HEK293 (cell line): ENCODE data around the gene LSM10.
A peak's percentile ranks its signal among the peaks of the same experiment; 100 is the strongest.

Experiments used
- HOXC10 ChIP-seq: sonication (generic); formaldehyde crosslinking; IDR thresholded peaks from 2 replicates; pipeline ENCODE4 v1.8.1; 2023; ENCODE audit warnings: mild to moderate bottlenecking, missing genetic modification reagents
- KLF9 ChIP-seq: fragments of 450-650 bp; formaldehyde crosslinking; IDR thresholded peaks from 2 replicates; pipeline ENCODE4 v1.5.1; 2016; ENCODE audit warnings: missing biosample characterization, missing genetic modification characterization, low read depth
- PRDM1 ChIP-seq: fragments of 450-650 bp; formaldehyde crosslinking; IDR thresholded peaks from 2 replicates; pipeline ENCODE4; 2016; ENCODE audit warnings: missing biosample characterization, missing genetic modification characterization
- SETDB1 ChIP-seq: IDR thresholded peaks from one replicate; pipeline ENCODE4 v1.6.1; 2017; ENCODE audit warnings: mild to moderate bottlenecking, low read length, moderate library complexity, mixed read lengths; ENCODE audit not compliant: insufficient read length
- TRIM28 ChIP-seq: IDR thresholded peaks from 2 replicates; pipeline ENCODE4 v1.6.1; 2011; ENCODE audit warnings: low read length, control low read depth, borderline replicate concordance
- TSHZ1 ChIP-seq: fragments of 450-650 bp; formaldehyde crosslinking; IDR thresholded peaks from 2 replicates; pipeline ENCODE4 v1.5.1; 2016; ENCODE audit warnings: missing biosample characterization, missing genetic modification characterization, borderline replicate concordance
- ZBTB20 ChIP-seq: fragments of 450-650 bp; formaldehyde crosslinking; IDR thresholded peaks from 2 replicates; pipeline ENCODE4 v1.5.1; 2016; ENCODE audit warnings: missing biosample characterization, missing genetic modification characterization
- ZBTB21 ChIP-seq: fragments of 450-650 bp; formaldehyde crosslinking; IDR thresholded peaks from 2 replicates; pipeline ENCODE4 v1.5.1; 2017; ENCODE audit warnings: missing biosample characterization, missing genetic modification characterization
- ZBTB49 ChIP-seq: fragments of 450-650 bp; formaldehyde crosslinking; IDR thresholded peaks from 2 replicates; pipeline ENCODE4 v1.5.1; 2016; ENCODE audit warnings: missing biosample characterization, missing genetic modification characterization, low read depth
- ZBTB8A ChIP-seq: fragments of 450-650 bp; formaldehyde crosslinking; IDR thresholded peaks from 2 replicates; pipeline ENCODE4 v1.5.1; 2016; ENCODE audit warnings: missing biosample characterization, missing genetic modification characterization
- ZNF112 ChIP-seq: fragments of 450-650 bp; formaldehyde crosslinking; IDR thresholded peaks from 2 replicates; pipeline ENCODE4 v1.5.0; 2017; ENCODE audit warnings: missing biosample characterization, missing genetic modification characterization
- ZNF114 ChIP-seq: fragments of 450-650 bp; formaldehyde crosslinking; IDR thresholded peaks from 2 replicates; pipeline ENCODE4 v1.5.0; 2017; ENCODE audit warnings: missing biosample characterization, missing genetic modification characterization
- ZNF146 ChIP-seq: fragments of 450-650 bp; formaldehyde crosslinking; IDR thresholded peaks from 2 replicates; pipeline ENCODE4 v1.5.1; 2016; ENCODE audit warnings: missing biosample characterization, missing genetic modification characterization
- ZNF169 ChIP-seq: fragments of 450-650 bp; formaldehyde crosslinking; IDR thresholded peaks from 2 replicates; pipeline ENCODE4 v1.5.1; 2016; ENCODE audit warnings: missing biosample characterization, missing genetic modification characterization
- ZNF18 ChIP-seq: fragments of 450-650 bp; formaldehyde crosslinking; IDR thresholded peaks from 2 replicates; pipeline ENCODE4 v1.5.1; 2016; ENCODE audit warnings: missing biosample characterization, missing genetic modification characterization
- ZNF311 ChIP-seq: fragments of 450-650 bp; formaldehyde crosslinking; IDR thresholded peaks from 2 replicates; pipeline ENCODE4 v1.5.1; 2017; ENCODE audit warnings: missing biosample characterization, missing genetic modification characterization, borderline replicate concordance
- ZNF362 ChIP-seq: fragments of 450-650 bp; formaldehyde crosslinking; IDR thresholded peaks from 2 replicates; pipeline ENCODE4 v1.5.1; 2016; ENCODE audit warnings: missing biosample characterization, missing genetic modification characterization
- ZNF37A ChIP-seq: fragments of 450-650 bp; IDR thresholded peaks from 2 replicates; pipeline ENCODE4 v1.5.1; 2018; ENCODE audit warnings: missing biosample characterization, missing genetic modification characterization
- ZNF398 ChIP-seq: fragments of 450-650 bp; formaldehyde crosslinking; IDR thresholded peaks from 2 replicates; pipeline ENCODE4 v1.5.1; 2017; ENCODE audit warnings: missing biosample characterization, missing genetic modification characterization
- ZNF423 ChIP-seq: fragments of 450-650 bp; formaldehyde crosslinking; IDR thresholded peaks from 2 replicates; pipeline ENCODE4 v1.5.1; 2016; ENCODE audit warnings: missing biosample characterization, missing genetic modification characterization
- ZNF521 ChIP-seq: fragments of 450-650 bp; formaldehyde crosslinking; IDR thresholded peaks from 2 replicates; pipeline ENCODE4 v1.5.1; 2017; ENCODE audit warnings: missing biosample characterization, mild to moderate bottlenecking, missing genetic modification characterization
- ZNF561 ChIP-seq: fragments of 450-650 bp; IDR thresholded peaks from 2 replicates; pipeline ENCODE4 v1.5.1; 2018; ENCODE audit warnings: missing biosample characterization, missing genetic modification characterization, borderline replicate concordance
- ZNF645 ChIP-seq: fragments of 450-650 bp; formaldehyde crosslinking; IDR thresholded peaks from 2 replicates; pipeline ENCODE4; 2016; ENCODE audit warnings: missing biosample characterization, missing genetic modification characterization
- TF ChIP-seq, protein P1 (sequence below): fragments of 450-650 bp; formaldehyde crosslinking; IDR thresholded peaks from 2 replicates; pipeline ENCODE4 v1.5.1; 2016; ENCODE audit warnings: missing biosample characterization, missing genetic modification characterization, borderline replicate concordance
- TF ChIP-seq, protein P2 (sequence below): fragments of 450-650 bp; formaldehyde crosslinking; optimal IDR thresholded peaks from 2 replicates; pipeline ENCODE3; 2016; ENCODE audit warnings: missing biosample characterization, mild to moderate bottlenecking, missing genetic modification characterization

LSM10 gene

GRCh38 chr1:36400825-36401601, 3.3 kb upstream of the LSM10 start (continued):
- TF ChIP-seq ZNF398 (tag by site-specific recombination) (no peak), TSHZ1 (tag by site-specific recombination) (no peak), ZNF18 (tag by site-specific recombination) (no peak), ZBTB21 (peak; percentile 44; the same call in 1 of the 2 replicates), KLF9 (tag by site-specific recombination) (peak; percentile 82), ZNF311 (tag by site-specific recombination) (no peak), ZNF37A (tag by site-specific recombination) (no peak), ZNF521 (tag by site-specific recombination) (no peak), ZNF146 (tag by site-specific recombination) (0 out of 2 replicates have a peak, but pooled peaks have one; percentile 3), ZBTB8A (tag by site-specific recombination) (peak; percentile 66), ZNF561 (tag by site-specific recombination) (peak; percentile 84; the same call in 1 of the 2 replicates), ZNF645 (0 out of 2 replicates have a peak, but pooled peaks have one; percentile 41), ZNF114 (tag by site-specific recombination) (no peak), ZNF423 (tag by site-specific recombination) (no peak), ZBTB49 (no peak), PRDM1 (tag by site-specific recombination) (no peak), ZNF362 (tag by site-specific recombination) (no peak), ZBTB20 (tag by site-specific recombination) (peak; percentile 97), ZNF112 (tag by site-specific recombination) (no peak), SETDB1 (no peak), ZNF169 (no peak), TRIM28 (no peak), HOXC10 (CRISPR knock-in tag) (no peak)
- TF ChIP-seq, protein P1, sequence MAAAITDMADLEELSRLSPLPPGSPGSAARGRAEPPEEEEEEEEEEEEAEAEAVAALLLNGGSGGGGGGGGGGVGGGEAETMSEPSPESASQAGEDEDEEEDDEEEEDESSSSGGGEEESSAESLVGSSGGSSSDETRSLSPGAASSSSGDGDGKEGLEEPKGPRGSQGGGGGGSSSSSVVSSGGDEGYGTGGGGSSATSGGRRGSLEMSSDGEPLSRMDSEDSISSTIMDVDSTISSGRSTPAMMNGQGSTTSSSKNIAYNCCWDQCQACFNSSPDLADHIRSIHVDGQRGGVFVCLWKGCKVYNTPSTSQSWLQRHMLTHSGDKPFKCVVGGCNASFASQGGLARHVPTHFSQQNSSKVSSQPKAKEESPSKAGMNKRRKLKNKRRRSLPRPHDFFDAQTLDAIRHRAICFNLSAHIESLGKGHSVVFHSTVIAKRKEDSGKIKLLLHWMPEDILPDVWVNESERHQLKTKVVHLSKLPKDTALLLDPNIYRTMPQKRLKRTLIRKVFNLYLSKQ = no peak
- TF ChIP-seq, protein P2, sequence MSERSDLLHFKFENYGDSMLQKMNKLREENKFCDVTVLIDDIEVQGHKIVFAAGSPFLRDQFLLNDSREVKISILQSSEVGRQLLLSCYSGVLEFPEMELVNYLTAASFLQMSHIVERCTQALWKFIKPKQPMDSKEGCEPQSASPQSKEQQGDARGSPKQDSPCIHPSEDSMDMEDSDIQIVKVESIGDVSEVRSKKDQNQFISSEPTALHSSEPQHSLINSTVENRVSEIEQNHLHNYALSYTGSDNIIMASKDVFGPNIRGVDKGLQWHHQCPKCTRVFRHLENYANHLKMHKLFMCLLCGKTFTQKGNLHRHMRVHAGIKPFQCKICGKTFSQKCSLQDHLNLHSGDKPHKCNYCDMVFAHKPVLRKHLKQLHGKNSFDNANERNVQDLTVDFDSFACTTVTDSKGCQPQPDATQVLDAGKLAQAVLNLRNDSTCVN (tag by site-specific recombination) = peak; percentile 17
